Renal cortex interstitium (tissue), 11 donors: ENCODE results near the gene CKLF. TPM values are rescaled to one million over a fixed set of nuclear protein-coding genes. Genes with fewer than 3 reads are reported as not detected.
"Not testable (repeated sequence)": the region's sequence is repeated elsewhere in the genome, so short reads cannot be mapped to it uniquely, and the experiment has no call there.

Experiments
- DNase-seq, 11 donors: peaks; one replicate each; pipeline ENCODE4 v3.0.0-alpha.2; 2013; ENCODE audit warnings: low read depth in 9 of 11, low spot score in 4 of 11; ENCODE audit errors: extremely low read depth in 1 of 11
- polyA plus RNA-seq, 3 donors: library from polyadenylated mRNA; unstranded; fragments of 120-200 nt; gene quantifications; one replicate each; pipeline ENCODE4 v1.2.1, GENCODE V29; 2013; ENCODE audit not compliant: insufficient read length in 3 of 3

Gene CKLF
- polyA plus RNA-seq, 3 donors: 33.1 to 42.2 (median 41.5) TPM

DNA sequence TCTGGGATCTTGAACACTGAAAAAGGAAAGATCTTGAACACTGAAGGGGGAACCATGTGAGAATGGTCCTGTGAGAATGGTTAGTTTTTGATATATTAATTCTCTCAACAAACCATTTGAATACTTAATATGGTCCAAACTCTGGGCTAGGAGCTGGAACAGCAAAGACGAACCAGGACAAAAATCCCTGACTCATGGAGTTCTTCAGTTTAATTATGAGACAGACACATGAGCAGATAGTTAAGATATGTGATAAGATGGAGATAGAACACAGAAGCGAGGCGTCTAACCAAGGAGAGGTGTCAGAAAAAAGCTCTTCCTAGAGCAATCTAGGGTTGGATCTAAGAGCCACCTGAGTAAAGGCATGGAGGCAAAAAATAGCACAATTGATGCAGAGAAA is 1.6 kb downstream of the CKLF start:
- DNase-seq: no peak

DNA sequence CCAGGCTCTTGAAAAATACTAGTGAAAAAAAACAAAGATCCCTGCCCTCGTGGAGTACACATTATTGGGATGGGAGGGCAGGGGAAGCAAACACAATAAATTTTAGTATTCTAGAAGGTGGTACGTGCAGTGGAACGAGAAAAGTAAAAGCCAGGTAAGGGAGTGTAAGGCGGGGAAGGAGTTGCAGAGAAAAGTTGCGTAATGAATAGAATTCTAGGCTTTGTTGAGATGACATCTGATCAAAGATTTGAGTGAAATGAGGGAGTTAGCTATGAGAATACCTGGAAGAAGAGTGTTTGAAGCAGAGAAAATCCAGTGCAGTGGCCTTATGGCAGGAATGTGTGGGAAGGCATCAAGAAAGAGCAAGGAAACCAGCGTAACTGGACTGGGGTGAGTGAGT is 2.1 kb downstream of the CKLF start:
- no peak for DNase-seq

DNA sequence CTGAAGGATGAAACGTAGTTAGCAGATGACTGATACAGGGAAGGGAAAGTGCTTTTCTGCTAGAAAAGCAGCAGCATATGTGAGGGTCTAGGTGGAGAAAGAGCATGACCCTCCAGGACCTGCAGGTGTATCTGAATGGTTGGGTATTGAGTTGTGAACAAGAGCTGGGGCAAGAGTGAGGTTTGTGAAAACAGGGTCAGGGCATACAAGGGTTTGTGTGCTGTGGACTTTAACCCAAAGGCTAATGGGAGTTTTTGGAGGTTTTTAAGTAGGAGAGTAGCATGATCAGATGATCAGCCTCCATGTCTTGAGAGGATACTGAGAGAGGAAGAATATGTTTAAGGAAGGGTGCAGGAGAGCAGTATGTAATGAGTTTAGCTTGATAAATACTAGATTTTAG is 7.7 kb downstream of the CKLF start:
- no peak for DNase-seq

DNA sequence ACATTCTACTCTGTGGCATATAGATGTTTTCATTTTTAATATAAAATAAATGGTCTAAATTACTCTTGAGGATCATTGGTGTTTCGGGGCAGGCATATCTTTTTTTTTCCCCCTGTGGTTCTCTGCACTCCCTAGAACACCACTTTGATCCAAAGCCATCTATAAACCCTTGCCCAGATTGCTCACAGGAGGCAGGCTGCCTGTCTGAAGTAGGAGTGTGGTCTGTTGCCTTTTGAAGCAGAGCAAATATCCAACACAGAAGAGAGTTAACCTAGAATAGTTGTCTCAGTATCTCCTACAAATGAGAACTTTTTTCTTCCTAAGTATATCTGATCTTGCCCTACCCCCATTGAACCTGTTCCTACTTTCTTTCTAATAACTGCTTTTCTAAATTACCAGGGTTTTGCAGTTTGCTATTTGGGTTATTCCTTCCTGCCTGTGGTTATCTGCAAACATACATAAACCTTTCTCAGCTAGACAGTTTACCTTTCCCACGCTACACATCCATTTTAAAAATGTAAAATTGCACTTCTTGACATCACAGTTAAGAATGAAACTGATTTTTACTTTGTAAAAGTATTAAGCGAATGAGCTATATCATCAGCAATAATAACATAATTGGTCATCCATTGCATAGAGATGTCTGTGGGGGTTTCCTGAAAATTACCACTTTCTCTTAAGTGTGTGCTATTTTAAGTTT is 9.2 kb downstream of the CKLF start:
- DNase-seq: no peak

DNA sequence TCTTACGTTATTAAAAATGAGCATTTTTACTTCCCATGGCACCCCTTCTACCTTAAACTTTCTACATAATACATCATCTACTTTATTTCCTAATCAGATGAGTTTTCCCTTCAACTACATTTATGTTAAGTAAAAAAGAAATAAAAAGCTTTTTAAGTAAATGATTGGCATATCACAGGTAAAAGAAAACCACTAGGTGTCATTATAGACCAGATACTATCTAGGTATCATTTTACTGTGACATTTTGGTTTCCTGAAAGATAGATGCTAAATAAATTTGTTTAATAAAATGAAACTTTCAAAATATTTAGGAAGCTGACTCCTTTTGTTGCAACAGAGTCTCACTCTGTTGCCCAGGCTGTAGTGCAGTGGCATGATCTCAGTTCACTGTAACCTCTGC is 10.0 kb downstream of the CKLF start:
- no peak for DNase-seq

DNA sequence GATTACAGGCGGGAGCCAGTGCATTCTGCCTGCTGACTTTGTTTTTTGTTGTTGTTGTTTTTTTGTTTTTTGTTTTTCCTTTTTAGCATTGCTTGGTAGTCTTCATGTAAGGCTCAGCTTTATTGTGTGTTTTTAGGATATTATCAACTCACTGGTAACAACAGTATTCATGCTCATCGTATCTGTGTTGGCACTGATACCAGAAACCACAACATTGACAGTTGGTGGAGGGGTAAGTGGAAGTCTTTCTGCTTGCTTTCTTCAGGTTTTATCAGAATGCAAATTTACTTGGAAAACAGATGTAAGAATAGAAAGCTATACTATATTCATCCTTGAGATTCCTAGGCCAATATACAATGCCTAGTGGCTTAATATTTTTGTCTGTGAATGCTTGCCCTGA is 10.6 kb downstream of the CKLF start:
- DNase-seq: no peak

DNA sequence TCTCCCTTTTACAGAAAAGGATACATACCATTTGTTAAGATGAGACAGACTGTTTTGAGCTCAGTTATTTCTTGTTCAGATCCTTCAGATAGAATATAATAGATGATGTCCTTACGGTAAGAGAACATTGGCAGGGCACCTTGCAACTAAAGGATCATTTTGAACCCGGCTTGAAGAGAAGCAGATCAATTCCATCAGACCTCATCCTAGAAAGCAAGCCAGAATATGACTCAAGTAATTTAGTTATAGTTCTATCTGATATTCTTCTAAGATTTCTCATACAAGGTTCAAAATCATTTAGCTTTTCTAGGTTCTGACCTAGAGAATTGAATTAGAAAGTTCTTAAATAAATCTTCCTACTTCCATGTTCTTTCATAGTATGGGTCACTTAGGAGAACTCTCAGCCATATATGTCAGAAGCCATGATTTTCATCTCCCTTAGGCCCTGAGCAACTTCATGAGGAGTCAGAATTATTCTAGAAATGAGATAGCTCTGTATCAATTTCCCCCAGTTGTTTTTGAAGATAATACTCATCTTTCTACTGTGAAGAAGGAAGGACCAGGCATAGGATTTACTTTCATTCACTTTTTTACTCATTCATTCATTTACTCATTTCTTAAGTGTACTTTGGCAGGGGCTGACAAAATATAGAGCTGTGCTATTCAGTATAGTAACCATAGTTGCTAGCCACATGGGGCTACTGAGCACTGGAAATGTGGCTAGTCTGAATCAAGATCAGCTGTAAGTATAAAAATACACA is 11.4 kb downstream of the CKLF start:
- no peak for DNase-seq

DNA sequence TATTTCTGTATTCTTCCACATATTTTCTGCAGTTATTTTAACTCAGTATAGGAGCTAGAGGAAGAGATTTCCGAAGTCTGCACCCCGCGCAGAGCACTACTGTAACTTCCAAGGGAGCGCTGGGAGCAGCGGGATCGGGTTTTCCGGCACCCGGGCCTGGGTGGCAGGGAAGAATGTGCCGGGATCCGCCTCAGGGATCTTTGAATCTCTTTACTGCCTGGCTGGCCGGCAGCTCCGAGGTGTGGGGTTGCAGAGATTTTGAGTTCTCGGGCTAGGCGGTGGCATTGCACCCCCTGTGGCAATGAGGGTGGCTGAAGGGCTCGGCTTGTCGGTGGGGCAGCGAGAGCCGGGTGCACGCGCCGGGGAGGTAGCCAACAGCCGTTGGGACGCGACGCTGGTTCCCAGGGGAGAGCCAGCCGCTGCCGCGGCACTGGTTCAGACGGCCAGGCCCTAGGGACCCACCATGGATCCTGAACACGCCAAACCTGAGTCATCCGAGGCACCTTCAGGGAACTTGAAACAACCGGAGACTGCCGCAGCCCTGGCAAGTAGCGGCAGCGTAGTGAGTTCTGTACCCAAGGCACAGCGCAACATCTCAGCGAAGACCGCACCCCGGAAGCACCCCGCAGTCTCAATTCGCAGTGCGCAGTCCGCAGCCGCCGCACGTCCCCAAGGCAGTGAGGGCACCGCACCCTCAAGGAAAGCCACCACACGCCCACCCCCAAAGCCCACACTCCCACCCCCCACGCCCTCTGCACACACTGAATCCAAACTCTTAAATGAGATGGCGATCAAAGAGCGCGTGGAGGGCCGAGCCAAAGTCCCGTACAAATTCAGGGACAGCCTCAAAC is 13.9 kb downstream of the CKLF start, which contains the start of gene CMTM1:
CMTM1 (plus strand) TSS at position 389 of the 851 bp plus-strand sequence; CDS start at position 464, 75 bp downstream.
- no peak for DNase-seq

DNA sequence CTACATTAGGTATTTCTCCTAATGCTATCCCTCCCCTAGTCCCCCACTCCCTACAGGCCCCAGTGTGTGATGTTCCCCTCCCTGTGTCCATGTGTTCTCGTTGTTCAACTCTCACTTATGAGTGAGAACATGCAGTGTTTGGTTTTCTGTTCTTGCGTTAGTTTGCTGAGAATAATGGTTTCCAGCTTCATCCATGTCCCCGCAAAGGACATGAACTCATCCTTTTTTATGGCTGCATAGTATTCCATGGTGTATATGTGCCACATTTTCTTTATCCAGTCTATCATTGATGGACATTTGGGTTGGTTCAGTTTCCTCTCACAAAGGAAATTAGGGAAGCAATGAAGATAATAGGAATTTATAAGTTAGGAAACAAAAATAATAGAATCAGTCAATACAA is 14.9 kb downstream of the CKLF start:
- DNase-seq: not testable (repeated sequence)

DNA sequence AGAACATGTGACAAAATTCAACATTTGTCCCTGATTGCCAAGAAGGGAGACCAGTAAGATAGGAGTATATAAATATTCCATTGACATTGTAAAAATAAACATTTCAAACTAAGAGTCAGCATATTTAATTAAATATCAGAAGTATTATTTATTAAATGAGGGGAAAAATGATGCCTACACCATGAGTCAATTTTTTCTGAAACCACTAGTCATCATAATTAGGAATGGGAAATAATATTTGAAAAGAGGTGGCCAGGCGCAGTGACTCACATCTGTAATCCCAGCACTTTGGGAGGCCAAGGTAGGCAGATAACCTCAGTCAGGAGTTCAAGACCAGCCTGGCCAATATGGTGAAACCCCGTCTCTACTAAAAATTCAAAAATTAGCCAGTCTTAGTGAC is 16.0 kb downstream of the CKLF start:
- no peak for DNase-seq

DNA sequence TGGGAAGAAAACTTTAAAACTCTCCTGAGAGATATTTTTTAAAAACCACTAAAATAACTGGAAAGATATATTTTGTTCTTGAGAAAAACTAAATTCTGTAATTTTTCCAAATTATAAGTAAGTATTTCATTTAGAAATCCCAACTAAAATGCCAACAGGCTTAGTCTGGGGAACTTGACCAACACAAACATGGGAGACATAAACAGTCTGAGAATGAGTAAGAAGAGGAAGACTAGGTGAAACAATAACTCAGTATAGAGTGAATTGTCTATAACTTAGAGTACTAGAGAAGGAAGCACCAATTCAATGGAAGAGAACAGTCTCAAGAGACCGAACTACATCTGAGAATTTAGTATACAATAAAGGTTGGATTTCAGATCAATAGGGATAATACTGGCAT is 16.8 kb downstream of the CKLF start:
- no peak for DNase-seq

DNA sequence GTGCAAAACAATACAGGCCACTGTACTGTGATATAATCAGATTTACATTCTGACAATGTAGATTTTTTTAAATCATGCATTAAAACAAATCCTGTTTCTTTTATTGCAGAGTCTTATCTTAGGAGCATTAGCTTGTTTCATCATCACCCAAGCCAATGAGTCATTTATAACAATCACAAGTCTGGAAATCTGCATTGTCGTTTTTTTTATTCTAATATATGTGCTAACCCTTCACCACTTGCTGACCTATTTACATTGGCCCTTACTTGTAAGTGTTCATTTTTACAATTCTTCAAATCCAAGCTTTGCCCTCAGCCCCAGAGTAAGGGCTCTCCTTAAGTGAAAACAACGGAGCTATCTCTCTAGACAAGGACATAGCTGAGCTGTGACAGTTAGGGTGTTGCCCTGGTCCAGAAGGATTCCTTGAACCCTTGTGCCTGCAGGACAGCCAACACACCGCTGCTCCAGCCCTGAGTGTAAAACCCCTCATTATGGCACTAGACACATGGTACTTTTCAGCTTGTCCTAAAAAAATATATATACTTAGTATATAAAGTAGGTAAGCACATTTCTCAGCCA is 17.5 kb downstream of the CKLF start:
- no peak for DNase-seq

DNA sequence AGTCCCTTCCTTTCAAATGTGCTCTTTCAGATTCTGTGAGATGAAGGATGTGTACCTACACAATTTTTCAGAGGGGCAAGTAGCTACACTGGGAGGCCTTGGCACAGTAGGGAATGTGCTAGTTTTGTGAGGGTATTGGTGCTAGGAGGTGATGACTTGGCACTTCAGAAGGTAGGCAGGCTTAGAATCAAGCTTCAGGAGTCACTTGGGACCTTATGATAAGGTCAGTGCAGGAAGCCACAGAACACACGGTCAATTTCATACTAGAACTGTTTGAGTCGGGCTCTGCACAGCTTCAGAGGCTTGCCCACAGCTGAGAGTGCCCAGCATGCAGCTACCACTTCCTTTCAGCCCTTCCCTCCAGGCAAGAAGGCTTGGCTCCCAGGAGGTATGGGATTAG is 20.0 kb downstream of the CKLF start:
- DNase-seq: no peak

DNA sequence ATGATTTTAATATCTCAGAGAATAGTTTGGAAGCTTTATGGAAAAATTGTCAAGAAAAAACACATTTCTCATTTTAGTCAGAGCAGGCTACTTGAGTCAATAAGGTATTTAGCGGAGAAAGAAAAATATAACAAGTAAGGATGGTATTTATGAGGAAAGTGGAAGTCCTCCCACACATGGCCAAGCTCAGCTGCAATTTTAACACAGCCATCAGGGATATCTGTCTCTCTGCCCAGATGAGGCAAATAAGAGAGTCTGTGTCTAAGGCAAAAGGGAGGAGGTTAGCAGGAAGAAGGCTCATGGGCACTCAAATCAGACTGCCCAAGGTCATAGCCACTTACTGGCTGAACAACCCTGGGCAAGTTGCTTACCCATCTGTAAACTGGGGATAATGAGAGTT is 21.7 kb downstream of the CKLF start:
- DNase-seq: no peak

DNA sequence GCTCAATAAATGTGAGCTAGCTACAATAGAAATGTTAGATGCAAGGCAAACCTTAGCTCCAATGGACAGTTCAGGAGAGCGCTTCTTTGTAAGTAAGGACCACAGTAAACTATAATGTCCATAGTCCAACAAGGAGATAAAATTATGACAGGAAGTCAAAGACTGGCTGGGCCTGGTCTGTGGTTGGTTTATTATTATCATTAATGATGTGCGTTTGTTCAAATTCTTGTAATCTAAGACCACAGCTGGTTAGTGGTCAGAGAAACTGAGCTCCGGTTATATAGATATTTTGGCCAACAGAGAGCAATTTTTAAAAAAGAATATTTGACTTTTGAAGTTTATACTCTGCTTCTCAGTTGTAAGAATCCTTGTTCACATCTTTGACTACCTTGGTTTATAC is 22.2 kb downstream of the CKLF start:
- DNase-seq: no peak

DNA sequence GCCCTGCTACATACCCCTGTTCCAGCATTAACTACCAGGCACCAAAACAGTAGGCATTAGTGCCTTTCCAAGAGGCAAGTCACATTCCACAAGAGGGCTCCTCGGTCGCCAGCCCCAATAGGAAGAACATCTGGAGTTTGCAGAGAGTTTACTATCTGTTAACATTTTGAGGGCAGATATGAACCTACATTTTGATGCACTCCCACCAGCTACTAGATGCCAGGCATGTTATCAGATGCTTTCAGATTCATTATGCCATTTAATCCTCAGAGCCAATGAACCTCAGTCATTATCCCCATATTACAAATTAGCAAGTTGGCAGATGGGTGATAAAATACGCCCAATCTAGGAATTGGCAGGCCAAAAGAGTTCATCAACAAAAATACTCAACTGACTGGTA is 22.7 kb downstream of the CKLF start:
- DNase-seq: no peak

DNA sequence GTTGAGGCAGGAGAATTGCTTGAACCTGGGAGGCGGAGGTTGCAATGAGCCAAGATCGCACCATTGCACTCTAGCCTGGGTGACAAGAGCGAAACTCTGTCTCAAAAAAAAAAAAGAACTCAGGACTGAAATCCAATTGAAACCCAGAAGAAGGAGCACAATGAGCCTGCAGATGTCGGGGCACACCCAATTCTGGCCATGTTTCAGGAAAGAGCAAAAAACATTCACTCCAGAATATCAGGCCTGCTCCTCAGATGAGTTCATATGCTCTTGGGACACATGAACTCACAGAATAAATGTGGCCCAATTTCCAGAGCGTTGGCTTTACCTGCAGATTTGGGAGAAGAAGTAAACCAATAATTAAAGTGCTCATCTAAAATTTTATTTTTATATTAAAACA is 23.9 kb downstream of the CKLF start:
- DNase-seq: no peak

DNA sequence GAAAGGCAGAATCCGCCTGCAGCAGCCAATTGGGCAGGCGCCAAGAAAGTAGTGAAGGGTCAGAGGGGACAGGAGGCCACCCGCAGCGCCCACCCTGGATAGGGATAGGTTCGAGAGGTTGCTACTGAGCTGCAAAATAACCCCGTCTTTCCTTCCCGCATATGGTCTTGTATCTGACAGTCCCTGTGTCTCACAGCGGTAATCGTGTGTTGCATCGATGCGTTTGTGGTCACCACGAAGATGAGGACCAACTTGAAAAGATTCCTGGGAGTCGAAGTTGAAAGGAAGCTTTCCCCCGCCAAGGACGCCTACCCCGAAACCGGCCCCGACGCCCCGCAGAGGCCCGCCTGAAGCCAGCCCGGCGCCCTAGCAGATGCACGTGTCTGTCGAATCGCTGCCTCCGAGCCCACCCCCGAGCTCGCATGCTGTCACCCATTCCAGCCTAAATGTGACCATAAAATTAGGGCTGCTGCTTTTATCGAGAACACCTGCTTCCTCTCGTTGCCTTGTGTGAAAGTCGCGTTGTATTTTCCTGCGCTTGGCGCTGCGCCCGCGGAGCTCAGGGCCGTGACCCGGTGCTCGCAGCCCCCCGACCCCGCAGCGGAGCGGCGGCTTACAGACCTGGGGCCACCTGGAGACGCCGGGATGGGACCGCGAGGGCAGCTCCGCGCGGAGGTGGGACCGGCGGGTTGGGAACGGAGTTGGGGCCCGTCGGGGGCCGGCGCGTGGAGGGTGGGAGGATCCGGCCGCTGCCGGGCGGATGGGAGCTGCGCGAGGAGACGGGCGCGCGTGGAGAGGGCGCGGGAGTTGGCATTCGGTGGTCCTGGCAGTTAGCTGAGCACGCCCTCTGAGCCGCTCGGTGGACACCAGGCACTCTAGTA is 26.5 kb downstream of the CKLF start, which contains the start of gene CMTM2:
CMTM2 (plus strand) TSS at position 813 of the 881 bp plus-strand sequence. CDS start 145 bp downstream, outside the sequence.
- peak in 3 of 11 donors; percentile 12 to 23 (median 18) for DNase-seq
